Psoas muscle (tissue), 8 donors: Measurements from ENCODE around the gene KCNMB3. TPM values are rescaled to one million over a fixed set of nuclear protein-coding genes. Genes with fewer than 3 reads are reported as not detected.

Experiments used
- ATAC-seq, 4 donors: fragments of 200-7000 bp; cut with Tn5 transposase; one replicate each; pipeline ENCODE4 v1.9.1; 2020; ENCODE audit warnings: moderate library complexity in 3 of 4, mild to moderate bottlenecking in 2 of 4
- DNase-seq, 2 donors: peaks; one replicate each; pipeline ENCODE4 v3.0.0-alpha.2; 2020
- H3K27ac ChIP-seq: fragments of 200-600 bp; one replicate; pipeline ENCODE4 v1.8.0; 2022
- H3K27me3 ChIP-seq, 3 donors: fragments of 200-600 bp in 1 of 3; one replicate each; pipeline versions ENCODE4 v1.6.1 to v1.8.0; 2013 to 2022; ENCODE audit warnings: low read length in 2 of 3, mild to moderate bottlenecking in 2 of 3, moderate library complexity in 1 of 3; ENCODE audit not compliant: insufficient read depth in 3 of 3
- H3K36me3 ChIP-seq, 2 donors: fragments of 200-600 bp in 1 of 2; one replicate each; pipeline versions ENCODE4 v1.6.1 to v1.8.0; 2013 to 2022; ENCODE audit warnings: low read depth in 1 of 2, mild to moderate bottlenecking in 1 of 2, moderate library complexity in 1 of 2; ENCODE audit not compliant: insufficient read depth in 1 of 2
- H3K4me1 ChIP-seq: fragments of 200-600 bp; one replicate; pipeline ENCODE4 v1.8.0; 2022
- H3K4me3 ChIP-seq: fragments of 200-600 bp; one replicate; pipeline ENCODE4 v1.8.0; 2022; ENCODE audit warnings: mild to moderate bottlenecking
- H3K9me3 ChIP-seq: fragments of 200-600 bp; one replicate; pipeline ENCODE4 v1.8.0; 2022
- WGBS, 3 donors: extraction: QIAGEN DNeasy Blood & Tissue Kit; methylation state at CpG; one replicate each; pipeline versions ENCODE4 v1.1.6 to v1.1.7; 2013; 5-methylcytosine and 5-hydroxymethylcytosine counted together
- intact Hi-C, 2 donors: fragments of 100-400 bp; cut with DNase I; formaldehyde crosslinking; loops; one replicate each; pipeline versions ENCODE4 v1.11.0 to v1.14.2; 2022
- polyA plus RNA-seq, 3 donors: library from polyadenylated mRNA; stranded (reverse); fragments of 200-250 nt; gene quantifications; one replicate each; pipeline ENCODE4 v1.2.3, GENCODE V29; 2013
- total RNA-seq, 4 donors: library from RNA; stranded (reverse); fragmentation: NEBNext Ultra II Directional in 2 of 4; extraction: Animal tissue kit (Norgen Biotek cat#: 25700) in 2 of 4; gene quantifications; one replicate each; pipeline versions ENCODE4 v1.2.1 to v1.2.4, GENCODE V29; 2021 to 2023
- TF ChIP-seq, protein P1 (sequence below): fragments of 200-600 bp; IDR thresholded peaks from one replicate; pipeline ENCODE4 v1.8.0; 2022; ENCODE audit warnings: antibody characterized with exemption
- donor health status: healthy with polysubstance abuse.
- donor health status: DM: no; HTN: no; CAD: no; lungs with moderate emphysema.
- donor health status: Bipolar disorder and iron deficiency.
- donor health status: healthy.
- donor health status: DM: yes; HTN: yes; CAD: no.
- donor health status: DM: no; HTN: no; CAD: no.
- donor health status: DM: no; HTN: no; CAD: no.
- donor health status: DM: yes; HTN: yes; CAD: no.

Gene KCNMB3
- total and polyA plus RNA-seq, 7 donors: 0.44 to 1.6 (median 0.72) TPM

DNA sequence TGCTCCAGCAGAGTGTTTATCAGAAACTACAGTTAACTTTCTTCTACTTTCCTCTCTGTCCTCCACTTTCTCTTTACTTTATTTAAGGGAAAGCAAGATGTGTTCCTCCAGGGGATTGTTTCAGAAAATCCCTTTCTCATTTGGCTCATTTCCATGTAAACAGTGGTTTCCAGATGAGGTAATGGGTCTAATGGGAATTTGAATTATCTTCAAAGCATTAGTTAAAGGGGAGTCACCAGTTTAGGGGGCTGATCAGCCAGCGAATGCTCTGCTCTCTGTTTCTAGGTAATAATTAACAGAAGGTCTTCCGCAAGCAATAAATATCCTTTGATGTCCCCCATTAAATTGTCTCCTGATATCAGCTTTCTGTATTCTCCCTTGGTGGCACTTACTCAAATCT, 41.5 kb upstream of the KCNMB3 start:
- 53 to 77% (median 73%) methylated on average over 2 of the region's 2 CpGs for WGBS, 3 donors
- Histone ChIP-seq H3K4me1 (no peaks in the 10 kb centered on the region), H3K27ac (no peak overlapping the region), H3K27me3 (peaks cover 0 to 3% (median 0%) of the 10 kb centered on the region in 3 donors), H3K36me3 (no peaks in the 10 kb centered on the region), H3K4me3 (no peak overlapping the region), H3K9me3 (no peaks in the 10 kb centered on the region)
- intact Hi-C loops: no loop called here
- DNase-seq (no peak), ATAC-seq (no peak)
- TF ChIP-seq, protein P1, sequence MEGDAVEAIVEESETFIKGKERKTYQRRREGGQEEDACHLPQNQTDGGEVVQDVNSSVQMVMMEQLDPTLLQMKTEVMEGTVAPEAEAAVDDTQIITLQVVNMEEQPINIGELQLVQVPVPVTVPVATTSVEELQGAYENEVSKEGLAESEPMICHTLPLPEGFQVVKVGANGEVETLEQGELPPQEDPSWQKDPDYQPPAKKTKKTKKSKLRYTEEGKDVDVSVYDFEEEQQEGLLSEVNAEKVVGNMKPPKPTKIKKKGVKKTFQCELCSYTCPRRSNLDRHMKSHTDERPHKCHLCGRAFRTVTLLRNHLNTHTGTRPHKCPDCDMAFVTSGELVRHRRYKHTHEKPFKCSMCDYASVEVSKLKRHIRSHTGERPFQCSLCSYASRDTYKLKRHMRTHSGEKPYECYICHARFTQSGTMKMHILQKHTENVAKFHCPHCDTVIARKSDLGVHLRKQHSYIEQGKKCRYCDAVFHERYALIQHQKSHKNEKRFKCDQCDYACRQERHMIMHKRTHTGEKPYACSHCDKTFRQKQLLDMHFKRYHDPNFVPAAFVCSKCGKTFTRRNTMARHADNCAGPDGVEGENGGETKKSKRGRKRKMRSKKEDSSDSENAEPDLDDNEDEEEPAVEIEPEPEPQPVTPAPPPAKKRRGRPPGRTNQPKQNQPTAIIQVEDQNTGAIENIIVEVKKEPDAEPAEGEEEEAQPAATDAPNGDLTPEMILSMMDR: no peak

DNA sequence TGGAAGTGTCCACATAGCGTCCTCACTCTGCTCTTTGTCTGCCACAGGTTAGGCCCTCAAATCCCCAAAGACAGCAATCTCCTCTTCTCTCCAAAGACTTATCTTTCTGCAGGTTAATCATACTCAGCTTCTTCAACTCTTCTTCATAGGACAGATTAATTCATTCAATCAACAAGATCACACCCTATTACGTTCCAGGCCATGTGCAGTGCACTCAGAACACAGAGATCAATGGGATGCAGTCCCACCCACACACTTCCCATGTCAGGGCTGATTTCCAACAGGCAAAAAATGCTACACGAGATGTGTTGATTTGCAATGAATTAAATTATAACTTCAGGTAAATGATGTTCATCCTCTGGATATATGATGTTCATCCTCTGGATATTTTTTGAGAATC, 38.4 kb upstream of the KCNMB3 start:
- H3K27me3 ChIP-seq: no peaks in the 10 kb centered on the region
- H3K4me3 ChIP-seq: no peak overlapping the region
- H3K27ac ChIP-seq: no peak overlapping the region
- no peaks in the 10 kb centered on the region for H3K4me1 ChIP-seq
- no peaks in the 10 kb centered on the region for H3K36me3 ChIP-seq
- ATAC-seq (no peak), DNase-seq (no peak)
- 52 to 63% (median 57%) methylated on average over 3 of the region's 3 CpGs for WGBS, 3 donors
- H3K9me3 ChIP-seq: no peaks in the 10 kb centered on the region
- intact Hi-C loops: no loop called here
- TF ChIP-seq, protein P1: no peak

DNA sequence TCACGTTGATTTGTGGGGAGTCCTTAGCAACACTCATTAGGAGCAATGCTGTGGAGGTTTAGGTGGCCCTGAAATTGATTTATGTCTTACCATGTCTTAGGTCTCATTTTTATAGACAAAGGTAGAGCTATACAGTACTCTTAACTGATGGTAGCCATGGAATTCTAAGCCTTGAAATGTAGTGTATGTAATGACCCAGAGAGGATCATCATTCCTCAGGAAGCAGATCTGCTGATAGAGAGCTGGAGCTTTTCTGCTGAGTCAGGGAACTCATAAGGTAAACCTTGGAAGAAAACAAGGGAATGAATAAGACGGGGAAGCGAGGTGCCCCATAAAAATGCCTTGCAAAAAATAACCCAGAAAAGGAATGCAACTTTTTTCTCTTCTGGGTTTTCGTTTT, 37.9 kb upstream of the KCNMB3 start:
- intact Hi-C loops: no loop called here
- no peak for DNase-seq
- Histone ChIP-seq H3K4me3 (no peak overlapping the region), H3K4me1 (no peaks in the 10 kb centered on the region), H3K9me3 (no peaks in the 10 kb centered on the region), H3K27me3 (no peaks in the 10 kb centered on the region), H3K36me3 (no peaks in the 10 kb centered on the region), H3K27ac (no peak overlapping the region)
- 58 to 82% (median 78%) methylated on average over 4 of the region's 4 CpGs for WGBS, 3 donors
- TF ChIP-seq, protein P1: no peak
- ATAC-seq: no peak

DNA sequence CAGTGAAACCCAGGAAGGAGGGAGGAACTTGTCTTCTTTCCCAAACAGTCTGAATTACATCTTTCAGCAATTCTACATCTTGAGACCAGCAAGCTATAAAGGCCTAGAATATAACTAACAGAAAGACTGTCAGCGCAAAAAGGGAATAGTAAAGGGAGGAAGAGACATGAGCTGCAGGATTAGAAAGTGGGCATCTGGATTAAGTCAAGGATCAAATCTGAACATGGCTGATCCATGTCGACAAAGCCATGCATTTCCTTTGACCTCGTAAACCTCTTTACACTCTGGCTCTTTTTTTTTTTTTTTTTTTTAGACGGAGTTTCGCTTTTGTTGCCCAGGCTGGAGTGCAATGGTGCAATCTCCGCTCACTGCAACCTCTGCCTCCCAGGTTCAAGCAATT, 35.4 kb upstream of the KCNMB3 start:
- DNase-seq (no peak), ATAC-seq (no peak)
- TF ChIP-seq, protein P1: no peak
- Histone ChIP-seq H3K36me3 (no peaks in the 10 kb centered on the region), H3K4me1 (no peaks in the 10 kb centered on the region), H3K4me3 (no peak overlapping the region), H3K9me3 (no peaks in the 10 kb centered on the region), H3K27ac (no peak overlapping the region), H3K27me3 (no peaks in the 10 kb centered on the region)
- WGBS, 3 donors: 67 to 74% (median 73%) methylated on average over 6 of the region's 6 CpGs
- intact Hi-C loops: no loop called here

DNA sequence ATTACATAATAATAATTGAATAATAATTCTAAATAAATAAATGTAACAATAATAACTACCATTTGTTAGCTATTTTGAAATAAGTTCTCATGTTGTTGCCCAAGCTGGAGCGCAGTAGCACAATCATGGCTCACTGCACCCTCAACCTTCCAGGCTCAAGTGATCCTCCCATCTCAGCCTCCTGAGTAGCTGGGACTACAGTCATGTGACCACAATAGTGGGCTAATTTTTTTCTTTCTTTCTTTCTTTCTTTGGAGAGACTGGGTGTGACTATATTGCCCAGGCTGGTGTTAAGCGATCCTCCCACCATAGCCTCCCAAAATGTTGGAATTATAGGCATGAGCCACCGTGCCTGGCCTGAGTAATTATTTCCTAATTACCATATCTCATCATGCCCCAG, 30.9 kb upstream of the KCNMB3 start:
- Histone ChIP-seq H3K4me1 (no peaks in the 10 kb centered on the region), H3K27me3 (no peaks in the 10 kb centered on the region), H3K36me3 (no peaks in the 10 kb centered on the region), H3K9me3 (no peaks in the 10 kb centered on the region), H3K4me3 (no peak overlapping the region), H3K27ac (no peak overlapping the region)
- ATAC-seq: no peak
- DNase-seq: no peak
- intact Hi-C loops: no loop called here
- TF ChIP-seq, protein P1: no peak
- 76 to 89% (median 83%) methylated on average over 2 to 3 of the region's 3 CpGs for WGBS, 3 donors
